Testis (tissue), 3 donors: ENCODE data around the gene ADAM10. TPM values are rescaled to one million over a fixed set of nuclear protein-coding genes. Genes with fewer than 3 reads are reported as not detected.

Source experiments
- DNase-seq: peaks from one replicate; pipeline ENCODE4 v3.0.0-alpha.2; 2019
- H3K27ac ChIP-seq, 2 donors: fragments of 200-600 bp; sonication (generic); one replicate each; pipeline ENCODE4 v1.5.1; 2019
- H3K27me3 ChIP-seq: fragments of 200-600 bp; sonication (generic); one replicate; pipeline ENCODE4 v1.5.1; 2019
- H3K36me3 ChIP-seq: fragments of 200-600 bp; sonication (generic); one replicate; pipeline ENCODE4 v1.5.1; 2017; ENCODE audit warnings: low read depth; ENCODE audit errors: missing control alignments
- H3K4me1 ChIP-seq: fragments of 200-600 bp; sonication (generic); one replicate; pipeline ENCODE4 v1.5.1; 2019
- H3K4me3 ChIP-seq, 2 donors: fragments of 200-600 bp; sonication (generic); one replicate each; pipeline ENCODE4 v1.5.1; 2017 to 2019
- H3K9me3 ChIP-seq: fragments of 200-600 bp; sonication (generic); one replicate; pipeline ENCODE4 v1.5.1; 2017
- CTCF ChIP-seq, 3 experiments: fragments of 450-650 bp in 2 of 3; fragments of 200-600 bp in 1 of 3; sonication (generic) in 1 of 3; IDR thresholded peaks; one replicate each; pipeline ENCODE4 v1.5.1; 2016 to 2019; ENCODE audit warnings: antibody characterized with exemption in 3 of 3, mild to moderate bottlenecking in 2 of 3, moderate library complexity in 1 of 3
- POLR2A ChIP-seq: fragments of 450-650 bp; IDR thresholded peaks from one replicate; pipeline ENCODE4 v1.6.1; 2017; ENCODE audit warnings: antibody characterized with exemption, mild to moderate bottlenecking, moderate library complexity
- WGBS, 2 donors: methylation state at CpG; one replicate each; pipeline ENCODE4 v1.1.5; 2018; 5-methylcytosine and 5-hydroxymethylcytosine counted together
- intact Hi-C: fragments of 100-400 bp; cut with DNase I; formaldehyde crosslinking; loops from one replicate; pipeline ENCODE4 v1.15.1; 2023; ENCODE audit warnings: low total_unique reads
- polyA plus RNA-seq: library from polyadenylated mRNA; stranded (reverse); fragments of 350-450 nt; fragmentation: Illumina TruSeq; extraction: RNeasy Lipid Tissue Mini Kit (QIAGEN cat#74804); gene quantifications from one replicate; pipeline ENCODE4 v1.2.3, GENCODE V29; 2014; ENCODE audit warnings: low read depth, low replicate concordance; ENCODE audit not compliant: insufficient read depth
- small RNA-seq, 2 donors: library from RNA; depleted of rRNA; stranded (forward); fragments of <200 nt; gene quantifications; one replicate each; pipeline ENCODE3, GENCODE V24; 2016
- total RNA-seq, 2 donors: library from RNA; depleted of rRNA; stranded (reverse); fragments of >200 nt; gene quantifications; one replicate each; pipeline ENCODE4 v1.2.3, GENCODE V29; 2016

The ADAM10 gene
- total and polyA plus RNA-seq, 3 donors from 2014 or later: 46.2 to 65.5 (median 58.7) TPM

DNA sequence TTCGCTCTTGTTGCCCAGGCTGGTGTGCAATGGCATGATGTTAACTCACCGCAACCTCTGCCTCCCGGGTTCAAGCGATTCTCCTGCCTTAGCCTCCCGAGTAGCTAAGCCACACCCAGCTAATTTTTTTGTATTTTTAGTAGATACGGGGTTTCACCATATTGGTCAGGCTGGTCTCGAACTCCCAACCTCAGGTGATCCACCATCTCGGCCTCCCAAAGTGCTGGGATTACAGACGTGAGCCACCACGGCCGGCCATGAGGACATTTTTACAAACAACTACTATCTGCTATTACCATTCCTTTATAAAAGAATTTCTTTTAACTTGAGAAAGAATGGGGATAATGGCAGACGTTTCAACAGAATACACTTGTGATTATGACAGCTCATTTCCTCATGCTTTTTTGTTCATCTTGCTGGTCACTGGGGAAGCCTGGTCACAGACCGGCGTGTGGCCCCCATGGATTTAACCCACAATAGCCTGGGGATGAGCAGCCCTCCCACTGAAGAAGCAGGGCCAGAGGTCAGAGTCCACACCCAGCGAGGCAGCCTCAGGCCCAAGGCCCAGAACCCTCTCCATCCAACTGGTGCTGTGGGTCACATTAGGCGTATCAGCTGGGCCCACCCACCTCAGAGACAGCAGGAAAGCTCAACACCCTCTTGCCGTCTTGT, 205.7 kb downstream of the ADAM10 start:
- intact Hi-C loops: no loop called here
- no peak for TF ChIP-seq POLR2A
- Histone ChIP-seq H3K27ac (no peak overlapping the region), H3K4me1 (peaks cover 6% of the 10 kb centered on the region), H3K9me3 (no peaks in the 10 kb centered on the region), H3K36me3 (no peaks in the 10 kb centered on the region), H3K27me3 (no peaks in the 10 kb centered on the region), H3K4me3 (no peak overlapping the region)
- no peak for DNase-seq
- 90 to 93% methylated on average over 17 of the region's 17 CpGs for WGBS, 2 donors

DNA sequence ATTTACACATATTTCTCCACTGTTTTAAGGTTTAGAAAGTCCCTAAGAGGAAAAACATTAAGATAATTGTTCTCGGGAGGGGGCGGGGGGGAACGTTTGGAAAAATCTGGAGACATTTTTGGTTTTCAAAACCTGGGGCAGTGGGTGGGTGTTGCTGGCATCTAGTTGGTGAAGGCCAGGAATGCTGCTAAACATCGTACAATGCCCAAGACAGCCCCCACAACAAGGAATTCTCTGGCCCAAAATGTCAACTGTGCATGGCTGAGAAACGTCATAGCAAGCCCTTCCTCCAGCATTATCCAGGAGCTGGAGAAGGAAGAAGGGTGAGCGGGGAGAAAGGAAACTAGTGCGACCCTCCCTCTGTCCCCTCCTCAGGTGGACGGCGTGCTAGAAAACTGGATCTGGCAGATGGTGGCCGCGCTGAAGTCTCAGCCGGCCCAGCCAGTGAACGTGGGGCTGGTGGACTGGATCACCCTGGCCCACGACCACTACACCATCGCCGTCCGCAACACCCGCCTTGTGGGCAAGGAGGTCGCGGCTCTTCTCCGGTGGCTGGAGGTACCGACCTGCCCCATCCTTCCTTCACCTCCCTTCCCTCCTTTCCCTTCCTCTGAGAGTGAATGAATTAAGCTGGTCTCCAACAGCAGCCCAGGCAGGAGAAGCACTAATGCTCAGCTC, 208.0 kb downstream of the ADAM10 start:
- no peak for DNase-seq
- intact Hi-C loops: no loop called here
- TF ChIP-seq POLR2A: no peak
- TF ChIP-seq CTCF (IDR thresholded peaks at IDR 0.05): no peak
- Histone ChIP-seq H3K27me3 (no peaks in the 10 kb centered on the region), H3K4me3 (no peak overlapping the region), H3K4me1 (peaks cover 6% of the 10 kb centered on the region), H3K36me3 (no peaks in the 10 kb centered on the region), H3K9me3 (no peaks in the 10 kb centered on the region), H3K27ac (no peak overlapping the region)
- 88 to 92% methylated on average over 20 to 22 of the region's 22 CpGs for WGBS, 2 donors

GRCh38 chr15:58539548-58539947, 210.0 kb downstream of the ADAM10 start:
- no peaks in the 10 kb centered on the region for H3K27me3 ChIP-seq
- no peaks in the 10 kb centered on the region for H3K36me3 ChIP-seq
- TF ChIP-seq CTCF (IDR thresholded peaks at IDR 0.05) (no peak), POLR2A (no peak)
- no peak overlapping the region for H3K4me3 ChIP-seq
- WGBS, 2 donors: 59 to 76% methylated on average over 1 of the region's 1 CpG
- DNase-seq: no peak
- intact Hi-C loops: no loop called here
- no peaks in the 10 kb centered on the region for H3K4me1 ChIP-seq
- H3K27ac ChIP-seq: no peak overlapping the region
- H3K9me3 ChIP-seq: no peaks in the 10 kb centered on the region

- Histone ChIP-seq H3K9me3 (no peaks in the 10 kb centered on the region), H3K4me3 (no peak overlapping the region), H3K27ac (no peak overlapping the region), H3K27me3 (no peaks in the 10 kb centered on the region), H3K36me3 (no peaks in the 10 kb centered on the region), H3K4me1 (no peaks in the 10 kb centered on the region)
- TF ChIP-seq POLR2A: no peak
- DNase-seq: no peak
- 85 to 96% methylated on average over 3 of the region's 3 CpGs for WGBS, 2 donors
- intact Hi-C loops: no loop called here
Observed at GRCh38 chr15:58538901-58539300, 210.6 kb downstream of the ADAM10 start.

Small RNAs within 50 kb of the gene (small RNA-seq; reads per million reads assigned to genes)
- gene AC091046.1 (0 reads per million in 2 donors), gene RF00012 (0 reads per million in 2 donors)

Other genes starting within 250 kb of the ADAM10 start
- gene MINDY2, start 21.6 kb upstream of the ADAM10 start, total RNA-seq: 10 to 100 TPM; 15.0 to 15.4 TPM
- 9.9 TPM for gene MINDY2, start 21.6 kb upstream of the ADAM10 start, polyA plus RNA-seq
- 100 to 1,000 TPM in 1 of 2 donors, 10 to 100 TPM in 1; 92.7 to 116 TPM for gene SLTM, start 184.0 kb upstream of the ADAM10 start, total RNA-seq
- 29.7 TPM for gene SLTM, start 184.0 kb upstream of the ADAM10 start, polyA plus RNA-seq
- 10 to 100 TPM; 26.8 to 32.8 TPM for gene RNF111, start 238.0 kb upstream of the ADAM10 start, total RNA-seq
- gene RNF111, start 238.0 kb upstream of the ADAM10 start, polyA plus RNA-seq: 23.1 TPM